Calu3 (cell line): Measurements from ENCODE around the gene HMOX2. TPM values are rescaled to one million over a fixed set of nuclear protein-coding genes. Genes with fewer than 3 reads are reported as not detected.

ENCODE experiments used
- BruUV-seq: library from RNA; stranded (reverse); fragments of 400-500 nt; replicated peaks from 2 replicates; lab custom pipeline; 2021; lab: Mats Ljungman, UMichigan
- CTCF ChIA-PET: fragments of 300-600 bp; sonication (Branson Sonifier 250); formaldehyde crosslinking; loops from one replicate; lab custom pipeline; 2022; ENCODE audit warnings: antibody characterized with exemption; lab: Charles Lee
- DNase-seq: peaks from one replicate; pipeline ENCODE4 v3.0.0; 2022
- H3K27ac Mint-ChIP-seq: one replicate; pipeline ENCODE4 v1.8.0; 2022; ENCODE audit warnings: mixed read lengths; ENCODE audit not compliant: unreplicated experiment
- H3K27me3 Mint-ChIP-seq: one replicate; pipeline ENCODE4 v1.8.0; 2022; ENCODE audit warnings: mixed read lengths; ENCODE audit not compliant: unreplicated experiment
- H3K36me3 Mint-ChIP-seq: one replicate; pipeline ENCODE4 v1.8.0; 2022; ENCODE audit warnings: mild to moderate bottlenecking, moderate library complexity, mixed read lengths; ENCODE audit not compliant: insufficient read depth, unreplicated experiment
- H3K4me1 Mint-ChIP-seq: one replicate; pipeline ENCODE4 v1.8.0; 2022; ENCODE audit warnings: mild to moderate bottlenecking, low read depth, mixed read lengths; ENCODE audit not compliant: unreplicated experiment
- H3K4me3 Mint-ChIP-seq: one replicate; pipeline ENCODE4 v1.8.0; 2022; ENCODE audit warnings: mild to moderate bottlenecking, low read depth, moderate library complexity, mixed read lengths; ENCODE audit not compliant: unreplicated experiment
- H3K9me3 Mint-ChIP-seq: one replicate; pipeline ENCODE4 v1.8.0; 2022; ENCODE audit warnings: low read depth, mixed read lengths; ENCODE audit not compliant: unreplicated experiment
- intact Hi-C: fragments of 100-400 bp; cut with micrococcal nuclease; formaldehyde crosslinking; loops from one replicate; pipeline ENCODE4 v1.10.0; 2022; ENCODE audit not compliant: unreplicated experiment
- total RNA-seq: library from RNA; stranded (reverse); gene quantifications from 2 replicates; pipeline ENCODE4 v1.2.3, GENCODE V29; 2022
- TF ChIP-seq, protein P1 (sequence below): fragments of 200-600 bp; IDR thresholded peaks from one replicate; pipeline ENCODE4 v1.8.0; 2022; ENCODE audit warnings: antibody characterized with exemption; ENCODE audit not compliant: unreplicated experiment

HMOX2 gene
- total RNA-seq, 1 experiment from 2014 or later = 79.2 TPM

GRCh38 chr16:4524571-4524970, 48.4 kb downstream of the HMOX2 start:
- CTCF ChIA-PET = no interaction called here
- intact Hi-C loops = no loop called here
- H3K36me3 Mint-ChIP-seq = no peaks in the 10 kb centered on the region
- no peak for DNase-seq
- no peaks in the 10 kb centered on the region for H3K27me3 Mint-ChIP-seq
- BruUV-seq = no TSS peak
- no peak overlapping the region for H3K4me3 Mint-ChIP-seq
- peaks cover 20% of the 10 kb centered on the region for H3K4me1 Mint-ChIP-seq
- H3K27ac Mint-ChIP-seq = no peak overlapping the region
- TF ChIP-seq, protein P1, sequence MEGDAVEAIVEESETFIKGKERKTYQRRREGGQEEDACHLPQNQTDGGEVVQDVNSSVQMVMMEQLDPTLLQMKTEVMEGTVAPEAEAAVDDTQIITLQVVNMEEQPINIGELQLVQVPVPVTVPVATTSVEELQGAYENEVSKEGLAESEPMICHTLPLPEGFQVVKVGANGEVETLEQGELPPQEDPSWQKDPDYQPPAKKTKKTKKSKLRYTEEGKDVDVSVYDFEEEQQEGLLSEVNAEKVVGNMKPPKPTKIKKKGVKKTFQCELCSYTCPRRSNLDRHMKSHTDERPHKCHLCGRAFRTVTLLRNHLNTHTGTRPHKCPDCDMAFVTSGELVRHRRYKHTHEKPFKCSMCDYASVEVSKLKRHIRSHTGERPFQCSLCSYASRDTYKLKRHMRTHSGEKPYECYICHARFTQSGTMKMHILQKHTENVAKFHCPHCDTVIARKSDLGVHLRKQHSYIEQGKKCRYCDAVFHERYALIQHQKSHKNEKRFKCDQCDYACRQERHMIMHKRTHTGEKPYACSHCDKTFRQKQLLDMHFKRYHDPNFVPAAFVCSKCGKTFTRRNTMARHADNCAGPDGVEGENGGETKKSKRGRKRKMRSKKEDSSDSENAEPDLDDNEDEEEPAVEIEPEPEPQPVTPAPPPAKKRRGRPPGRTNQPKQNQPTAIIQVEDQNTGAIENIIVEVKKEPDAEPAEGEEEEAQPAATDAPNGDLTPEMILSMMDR = no peak
- H3K9me3 Mint-ChIP-seq = no peaks in the 10 kb centered on the region

DNA sequence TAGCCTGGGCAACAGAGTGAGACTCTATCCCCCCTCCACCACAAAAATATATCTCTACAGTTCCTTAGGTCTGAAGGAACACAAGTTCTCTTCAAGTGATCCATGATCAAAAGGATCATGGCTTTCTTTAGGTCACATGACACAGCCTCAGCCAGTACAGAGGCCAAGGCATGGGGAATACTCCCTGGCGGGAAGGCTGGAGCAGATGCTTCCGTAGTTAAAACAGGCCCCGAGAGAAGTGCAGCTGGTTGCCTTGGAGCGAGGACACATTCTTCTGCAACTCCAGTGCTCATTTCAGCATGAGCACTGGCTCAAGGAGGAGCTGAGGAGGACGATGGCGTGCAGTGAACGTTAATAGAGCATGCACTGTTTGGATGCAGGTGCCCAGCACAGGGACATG, 48.9 kb downstream of the HMOX2 start:
- Mint-ChIP-seq H3K9me3 (no peaks in the 10 kb centered on the region), H3K27me3 (no peaks in the 10 kb centered on the region), H3K4me3 (no peak overlapping the region), H3K27ac (no peak overlapping the region), H3K36me3 (no peaks in the 10 kb centered on the region), H3K4me1 (peaks cover 20% of the 10 kb centered on the region)
- intact Hi-C loops = no loop called here
- CTCF ChIA-PET = no interaction called here
- BruUV-seq = no TSS peak
- DNase-seq = no peak
- TF ChIP-seq, protein P1 = no peak

GRCh38 chr16:4525634-4526277, 49.6 kb downstream of the HMOX2 start:
- no peaks in the 10 kb centered on the region for H3K27me3 Mint-ChIP-seq
- H3K4me1 Mint-ChIP-seq = peaks cover 20% of the 10 kb centered on the region
- no TSS peak for BruUV-seq
- H3K4me3 Mint-ChIP-seq = no peak overlapping the region
- CTCF ChIA-PET = no interaction called here
- no peak for DNase-seq
- no peaks in the 10 kb centered on the region for H3K9me3 Mint-ChIP-seq
- no peaks in the 10 kb centered on the region for H3K36me3 Mint-ChIP-seq
- intact Hi-C loops = no loop called here
- TF ChIP-seq, protein P1 = no peak
- H3K27ac Mint-ChIP-seq = no peak overlapping the region

DNA sequence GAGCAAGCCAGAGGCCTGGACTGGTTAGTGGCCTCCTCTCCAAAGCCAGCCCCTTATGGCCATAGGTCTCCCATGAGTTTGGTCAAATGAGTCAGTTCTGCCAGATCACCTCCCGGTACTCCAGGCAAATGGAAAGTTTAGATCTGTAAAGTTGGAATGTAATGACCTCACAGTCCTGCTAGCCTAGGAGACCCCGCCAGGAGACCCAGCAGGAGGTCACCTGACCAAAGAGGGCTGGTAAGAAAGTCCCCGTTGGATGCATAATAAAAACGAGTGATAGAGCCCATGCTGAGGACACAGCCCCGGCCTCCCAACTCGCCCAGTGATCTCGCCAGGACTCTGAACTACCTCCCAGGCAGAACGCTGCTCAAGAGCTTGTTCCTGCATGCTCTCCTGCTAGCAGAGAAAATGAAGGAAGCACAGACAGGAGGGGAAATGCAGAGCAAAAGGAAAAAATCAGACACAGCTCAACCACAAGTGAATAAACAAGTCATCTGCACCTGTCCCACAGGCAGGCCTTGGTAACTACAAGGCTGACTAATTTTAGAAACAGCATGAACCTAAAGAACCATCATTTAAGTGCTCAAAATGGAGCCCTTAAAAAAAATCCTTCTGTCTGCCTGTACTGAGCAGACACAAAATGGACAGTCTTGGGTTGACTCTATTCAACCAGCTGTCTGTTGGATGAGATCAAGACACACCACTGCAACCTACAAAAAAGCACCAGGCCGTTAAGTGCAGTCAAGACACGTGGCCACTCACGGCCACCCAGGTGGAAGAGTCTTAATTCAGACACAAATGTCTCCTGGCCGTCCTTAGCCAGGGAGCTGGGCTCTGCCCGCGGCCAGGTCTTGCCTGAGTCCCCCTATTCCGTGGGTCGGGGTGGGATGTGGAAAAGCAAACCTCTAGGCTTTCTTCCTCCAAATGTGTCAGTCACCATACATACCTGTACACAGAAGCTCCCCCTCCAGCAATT, 53.2 kb downstream of the HMOX2 start:
- intact Hi-C loops = no loop called here
- no peaks in the 10 kb centered on the region for H3K27me3 Mint-ChIP-seq
- no peak overlapping the region for H3K4me3 Mint-ChIP-seq
- no peak for DNase-seq
- H3K9me3 Mint-ChIP-seq = no peaks in the 10 kb centered on the region
- TF ChIP-seq, protein P1 = no peak
- H3K27ac Mint-ChIP-seq = no peak overlapping the region
- CTCF ChIA-PET = no interaction called here
- H3K36me3 Mint-ChIP-seq = no peaks in the 10 kb centered on the region
- BruUV-seq = no TSS peak
- peaks cover 17% of the 10 kb centered on the region for H3K4me1 Mint-ChIP-seq
